Colon (tissue), 2 donors: Measurements from ENCODE around the gene MPHOSPH9.

ENCODE experiments used
- FAIRE-seq: peaks from 2 replicates; lab custom pipeline; 2012; peaks lifted over from hg19 to GRCh38; lab: Jason Lieb, UNC
- donor health status: control.
- donor health status: control.

Gene MPHOSPH9

GRCh38 chr12:123127182-123127495 lies 105.8 kb downstream of the MPHOSPH9 start:
- no peak for FAIRE-seq

- no peak for FAIRE-seq
Observed at GRCh38 chr12:123126294-123127181, 106.4 kb downstream of the MPHOSPH9 start.

- FAIRE-seq: no peak
Observed at GRCh38 chr12:123122626-123123025, 110.3 kb downstream of the MPHOSPH9 start.

GRCh38 chr12:123121670-123122069 lies 111.3 kb downstream of the MPHOSPH9 start:
- no peak for FAIRE-seq

GRCh38 chr12:123120452-123121166 lies 112.3 kb downstream of the MPHOSPH9 start:
- no peak for FAIRE-seq

- FAIRE-seq: no peak
Observed at GRCh38 chr12:123119808-123120207, 113.1 kb downstream of the MPHOSPH9 start.

- no peak for FAIRE-seq
Observed at GRCh38 chr12:123118497-123118896, 114.4 kb downstream of the MPHOSPH9 start.

GRCh38 chr12:123115409-123116121 lies 117.4 kb downstream of the MPHOSPH9 start:
- FAIRE-seq: no peak

GRCh38 chr12:123114304-123115083 lies 118.4 kb downstream of the MPHOSPH9 start:
- FAIRE-seq: no peak

- FAIRE-seq: no peak
Observed at GRCh38 chr12:123113026-123113425, 119.9 kb downstream of the MPHOSPH9 start.

- no peak for FAIRE-seq
Observed at GRCh38 chr12:123111498-123112165, 121.3 kb downstream of the MPHOSPH9 start.

GRCh38 chr12:123109319-123109772 lies 123.6 kb downstream of the MPHOSPH9 start:
- no peak for FAIRE-seq

GRCh38 chr12:123108682-123109066 lies 124.3 kb downstream of the MPHOSPH9 start:
- no peak for FAIRE-seq

GRCh38 chr12:123107926-123108681 lies 124.8 kb downstream of the MPHOSPH9 start:
- no peak for FAIRE-seq

GRCh38 chr12:123106640-123107359 lies 126.1 kb downstream of the MPHOSPH9 start:
- FAIRE-seq: no peak

- no peak for FAIRE-seq
Observed at GRCh38 chr12:123105211-123105826, 127.6 kb downstream of the MPHOSPH9 start.

- FAIRE-seq: no peak
Observed at GRCh38 chr12:123104809-123105208, 128.1 kb downstream of the MPHOSPH9 start.
